GM12865 (cell line): Measurements from ENCODE around the gene KAT8.

Experiments used
- DNase-seq: peaks from one replicate; pipeline ENCODE4 v3.0.0; 2010; ENCODE audit warnings: low read depth
- H3K4me3 ChIP-seq: 2 replicates; pipeline ENCODE4 v1.5.1; 2011; ENCODE audit warnings: mild to moderate bottlenecking, low read depth, low read length, control low read depth
- TF ChIP-seq, protein P1 (sequence below): IDR thresholded peaks from 2 replicates; pipeline ENCODE4 v1.5.1; 2011; ENCODE audit warnings: low read length, control low read depth, low read depth, inconsistent platforms; ENCODE audit not compliant: insufficient read depth; ENCODE audit errors: missing control alignments

Gene KAT8

DNA sequence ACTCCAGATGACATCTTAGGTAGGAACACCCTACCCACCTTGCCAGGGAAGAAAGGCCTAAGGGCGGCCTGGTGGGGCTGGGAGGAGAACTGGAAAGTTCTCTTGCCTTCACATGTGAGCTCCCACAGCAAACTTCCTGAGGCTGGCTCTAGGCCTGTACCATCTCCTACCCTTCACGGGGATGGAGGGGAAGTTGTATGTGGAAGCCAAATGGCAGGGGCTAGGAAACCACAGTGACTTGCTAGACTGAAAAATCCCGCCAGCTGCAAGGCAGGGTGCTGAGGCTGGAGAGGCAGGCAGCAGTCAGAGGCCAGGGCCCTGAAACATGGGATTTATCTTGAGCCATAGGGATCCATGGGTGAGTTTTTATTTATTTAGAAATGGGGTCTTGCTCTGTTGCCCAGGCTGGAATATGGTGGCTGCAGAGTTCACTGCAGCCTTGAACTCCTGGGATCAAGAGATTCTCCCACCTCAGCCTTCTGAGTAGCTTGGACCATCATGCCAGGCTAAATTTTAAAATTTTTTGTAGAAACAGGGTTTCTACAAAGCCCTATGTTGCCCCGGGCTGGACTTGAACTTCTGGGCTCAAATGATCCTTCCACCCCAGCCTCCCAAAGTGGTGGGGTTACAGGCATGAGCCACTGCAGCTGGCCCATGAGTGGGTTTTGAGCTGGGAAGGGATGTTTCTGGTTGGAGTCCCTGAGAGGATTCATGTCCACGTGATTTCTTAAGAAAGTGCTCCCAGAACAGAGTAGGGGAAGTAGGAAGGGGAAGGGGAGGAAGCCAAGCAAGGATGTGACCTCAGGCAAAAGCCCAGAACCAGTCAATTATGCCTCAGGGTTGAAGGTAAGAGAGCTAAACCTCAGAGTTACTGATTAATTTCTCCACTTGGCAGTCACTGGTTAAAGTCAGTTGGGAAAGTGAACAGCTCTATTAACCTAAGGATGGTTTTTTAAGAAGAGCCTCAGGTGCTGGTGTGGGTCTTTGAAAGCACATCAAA lies 4.0 kb upstream of the KAT8 start:
- no peak overlapping the region for H3K4me3 ChIP-seq
- TF ChIP-seq, protein P1, sequence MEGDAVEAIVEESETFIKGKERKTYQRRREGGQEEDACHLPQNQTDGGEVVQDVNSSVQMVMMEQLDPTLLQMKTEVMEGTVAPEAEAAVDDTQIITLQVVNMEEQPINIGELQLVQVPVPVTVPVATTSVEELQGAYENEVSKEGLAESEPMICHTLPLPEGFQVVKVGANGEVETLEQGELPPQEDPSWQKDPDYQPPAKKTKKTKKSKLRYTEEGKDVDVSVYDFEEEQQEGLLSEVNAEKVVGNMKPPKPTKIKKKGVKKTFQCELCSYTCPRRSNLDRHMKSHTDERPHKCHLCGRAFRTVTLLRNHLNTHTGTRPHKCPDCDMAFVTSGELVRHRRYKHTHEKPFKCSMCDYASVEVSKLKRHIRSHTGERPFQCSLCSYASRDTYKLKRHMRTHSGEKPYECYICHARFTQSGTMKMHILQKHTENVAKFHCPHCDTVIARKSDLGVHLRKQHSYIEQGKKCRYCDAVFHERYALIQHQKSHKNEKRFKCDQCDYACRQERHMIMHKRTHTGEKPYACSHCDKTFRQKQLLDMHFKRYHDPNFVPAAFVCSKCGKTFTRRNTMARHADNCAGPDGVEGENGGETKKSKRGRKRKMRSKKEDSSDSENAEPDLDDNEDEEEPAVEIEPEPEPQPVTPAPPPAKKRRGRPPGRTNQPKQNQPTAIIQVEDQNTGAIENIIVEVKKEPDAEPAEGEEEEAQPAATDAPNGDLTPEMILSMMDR = no peak
- DNase-seq = no peak

DNA sequence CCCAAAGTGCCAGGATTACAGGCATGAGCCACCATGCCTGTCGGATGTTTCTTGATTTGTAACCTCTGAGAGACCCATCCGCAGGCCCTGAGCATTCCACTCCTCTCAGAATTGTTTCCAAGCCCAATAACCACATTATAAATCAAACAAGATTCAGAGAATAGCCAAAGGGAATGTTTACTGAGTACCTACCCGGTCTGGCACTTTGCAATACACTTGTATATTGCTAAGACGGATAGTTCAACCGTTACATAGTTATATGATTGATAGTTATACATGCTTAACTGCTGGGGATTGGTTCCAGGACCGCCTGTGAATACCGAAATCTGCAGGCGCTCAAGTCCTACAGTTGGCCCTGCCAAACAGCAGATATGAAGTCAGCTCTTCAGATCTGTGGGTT lies 3.0 kb upstream of the KAT8 start:
- TF ChIP-seq, protein P1 = no peak
- no peak for DNase-seq
- H3K4me3 ChIP-seq = no peak overlapping the region

DNA sequence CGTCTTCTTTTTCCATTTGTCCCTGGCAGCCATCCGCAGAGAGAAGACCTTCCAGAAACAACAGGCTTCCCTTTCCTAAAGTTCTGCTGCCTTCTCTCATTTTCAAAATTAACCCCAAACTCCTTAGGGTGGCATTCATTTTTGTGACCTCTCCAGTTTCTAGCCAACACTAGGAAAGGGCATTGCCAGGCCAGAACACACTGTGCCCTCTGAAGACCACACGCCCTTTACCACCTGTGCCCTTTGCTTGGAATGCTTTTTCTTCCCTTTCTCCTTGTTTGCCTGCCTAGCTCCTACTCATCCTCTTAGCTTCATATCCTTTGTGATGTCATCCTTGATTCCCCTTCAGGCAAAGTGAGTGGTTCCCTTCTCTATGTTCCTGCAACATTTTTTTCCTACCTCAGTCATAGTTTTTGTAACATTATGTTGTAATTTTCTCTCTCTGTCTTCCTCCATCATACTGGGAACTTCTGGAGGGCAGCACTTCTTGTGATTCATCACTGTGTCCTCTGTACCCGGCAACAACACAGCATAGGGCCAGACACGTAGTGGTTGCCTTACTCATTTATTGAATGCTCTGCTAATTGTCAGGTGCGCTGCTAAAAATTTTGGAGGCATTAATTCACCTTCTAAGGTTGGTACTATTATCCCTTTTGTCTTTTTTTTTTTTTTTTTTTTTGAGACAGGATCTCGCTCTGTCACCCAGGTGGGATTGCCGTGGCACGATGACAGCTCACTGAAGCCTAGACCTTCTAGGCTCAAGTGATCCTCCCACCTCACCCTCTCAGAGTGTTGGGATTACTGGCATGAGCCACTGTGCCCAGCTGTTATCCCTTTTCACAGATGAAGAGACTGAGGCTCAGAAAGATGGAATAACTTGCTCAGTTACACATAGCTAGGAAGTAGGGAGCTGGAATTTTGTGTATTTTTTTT lies 1.0 kb downstream of the KAT8 start:
- peak overlapping the region; percentile 86 for H3K4me3 ChIP-seq
- no peak for DNase-seq
- TF ChIP-seq, protein P1 = no peak

DNA sequence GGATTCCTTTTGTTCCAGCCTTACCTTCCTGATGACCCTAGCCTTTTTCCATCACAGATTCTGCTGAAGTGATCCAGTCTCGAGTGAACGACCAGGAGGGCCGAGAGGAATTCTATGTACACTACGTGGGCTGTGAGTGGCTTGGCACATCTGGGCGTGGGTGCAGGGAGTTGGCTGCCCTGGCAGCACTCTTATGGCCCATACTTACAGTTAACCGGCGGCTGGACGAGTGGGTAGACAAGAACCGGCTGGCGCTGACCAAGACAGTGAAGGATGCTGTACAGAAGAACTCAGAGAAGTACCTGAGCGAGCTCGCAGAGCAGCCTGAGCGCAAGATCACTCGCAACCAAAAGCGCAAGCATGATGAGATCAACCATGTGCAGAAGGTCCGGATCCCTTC lies 2.7 kb downstream of the KAT8 start:
- TF ChIP-seq, protein P1 = no peak
- no peak overlapping the region for H3K4me3 ChIP-seq
- no peak for DNase-seq

DNA sequence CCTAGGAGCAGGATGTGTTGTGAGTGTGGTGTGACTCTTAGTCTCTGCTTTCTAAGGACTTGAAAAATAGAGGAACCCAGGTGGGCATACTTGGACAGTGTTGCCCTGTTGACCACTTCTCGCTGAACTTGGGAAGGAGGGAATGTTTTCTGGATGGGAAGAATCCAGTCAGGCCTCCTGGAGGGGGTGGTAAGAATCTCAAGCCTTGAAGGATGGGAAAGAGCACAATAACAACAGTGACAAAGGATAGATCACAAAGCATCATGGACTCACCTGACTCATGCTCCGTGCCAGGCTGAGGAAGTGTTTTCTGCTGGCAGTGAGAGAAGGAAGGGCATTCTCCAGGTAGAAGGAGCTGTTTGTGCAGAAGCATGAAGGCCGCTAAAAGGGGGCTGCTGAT lies 8.4 kb downstream of the KAT8 start:
- no peak overlapping the region for H3K4me3 ChIP-seq
- DNase-seq = no peak
- TF ChIP-seq, protein P1 = no peak

DNA sequence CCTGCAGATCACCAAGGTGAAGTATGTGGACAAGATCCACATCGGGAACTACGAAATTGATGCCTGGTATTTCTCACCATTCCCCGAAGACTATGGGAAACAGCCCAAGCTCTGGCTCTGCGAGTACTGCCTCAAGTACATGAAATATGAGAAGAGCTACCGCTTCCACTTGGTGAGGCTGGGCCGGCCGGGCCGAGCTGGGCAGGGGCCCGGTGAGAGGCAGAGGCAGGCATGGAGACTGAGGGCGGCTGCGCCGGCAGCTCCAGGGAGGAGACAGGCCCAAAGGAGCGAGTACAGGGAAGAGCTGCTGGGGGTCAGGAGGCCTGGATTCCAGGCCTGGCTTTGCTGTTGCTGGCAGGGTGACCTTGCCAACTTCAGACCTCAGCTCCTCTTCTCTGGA lies 9.7 kb downstream of the KAT8 start:
- no peak overlapping the region for H3K4me3 ChIP-seq
- TF ChIP-seq, protein P1 = no peak
- no peak for DNase-seq
